Left lung (tissue), 10 donors: ENCODE measurements around the gene ZNF322. TPM values are rescaled to one million over a fixed set of nuclear protein-coding genes. Genes with fewer than 3 reads are reported as not detected.

Experiments used
- ATAC-seq: fragments of 200-7000 bp; cut with Tn5 transposase; one replicate; pipeline ENCODE4 v1.9.1; 2020; ENCODE audit warnings: moderate library complexity
- DNase-seq, 4 donors: peaks; one replicate each; pipeline ENCODE4 v3.0.0-alpha.2; 2013 to 2020
- H3K27ac ChIP-seq, 2 donors: fragments of 200-600 bp; sonication (generic) in 1 of 2; one replicate each; pipeline versions ENCODE4 v1.5.0 to v1.8.0; 2020 to 2021
- H3K27me3 ChIP-seq, 2 donors: fragments of 200-600 bp; sonication (generic) in 1 of 2; one replicate each; pipeline versions ENCODE4 v1.5.0 to v1.8.0; 2020 to 2021
- H3K36me3 ChIP-seq, 2 donors: fragments of 200-600 bp; sonication (generic) in 1 of 2; one replicate each; pipeline versions ENCODE4 v1.5.0 to v1.8.0; 2020 to 2021
- H3K4me1 ChIP-seq, 2 donors: fragments of 200-600 bp; one replicate each; pipeline ENCODE4 v1.8.0; 2021
- H3K4me3 ChIP-seq, 2 donors: fragments of 200-600 bp; sonication (generic) in 1 of 2; one replicate each; pipeline versions ENCODE4 v1.5.0 to v1.8.0; 2020 to 2021; ENCODE audit warnings: mild to moderate bottlenecking in 1 of 2
- H3K9me3 ChIP-seq, 2 donors: fragments of 200-600 bp; sonication (generic) in 1 of 2; one replicate each; pipeline versions ENCODE4 v1.5.0 to v1.8.0; 2020 to 2021
- CTCF ChIP-seq, 2 donors: fragments of 200-600 bp; sonication (generic) in 1 of 2; IDR thresholded peaks; one replicate each; pipeline versions ENCODE4 v1.5.0 to v1.8.0; 2021; ENCODE audit warnings: antibody characterized with exemption in 2 of 2
- intact Hi-C, 2 donors: fragments of 100-400 bp; cut with DNase I; formaldehyde crosslinking; loops; one replicate each; pipeline versions ENCODE4 v1.11.2 to v1.14.2; 2022
- polyA plus RNA-seq, 6 donors: library from polyadenylated mRNA; unstranded; fragments of 120-200 nt; gene quantifications; one replicate each; pipeline ENCODE4 v1.2.1, GENCODE V29; 2013; ENCODE audit not compliant: insufficient read length in 6 of 6
- total RNA-seq, 2 donors: library from RNA; stranded (reverse); fragmentation: NEBNext Ultra II Directional; extraction: Animal tissue kit (Norgen Biotek cat#: 25700); gene quantifications; one replicate each; pipeline ENCODE4 v1.2.1, GENCODE V29; 2021
- donor health status: DM: no; HTN: yes; CAD: no.
- donor health status: DM: no; HTN: no; CAD: no.

The ZNF322 gene
- total and polyA plus RNA-seq, 8 donors = 21.2 to 37.5 (median 36.1) TPM

GRCh38 chr6:26593278-26594130, 66.0 kb downstream of the ZNF322 start:
- Histone ChIP-seq H3K4me3 (no peak overlapping the region), H3K27ac (no peak overlapping the region), H3K27me3 (peaks cover 24 to 53% of the 10 kb centered on the region in 2 donors), H3K36me3 (peaks cover 0 to 6% of the 10 kb centered on the region in 2 donors), H3K4me1 (peaks cover 5 to 30% of the 10 kb centered on the region in 2 donors), H3K9me3 (no peaks in the 10 kb centered on the region)
- ATAC-seq = no peak
- intact Hi-C loops = loop anchor here in 1 of 2 donors (10.0 kb wide), 1 partner anchor 259 kb away; no protein-coding TSS in a partner anchor
- DNase-seq = no peak
- TF ChIP-seq CTCF (IDR thresholded peaks at IDR 0.05) = no peak

GRCh38 chr6:26592649-26593048, 66.9 kb downstream of the ZNF322 start:
- no peak for ATAC-seq
- H3K4me1 ChIP-seq = peaks cover 2 to 23% of the 10 kb centered on the region in 2 donors
- intact Hi-C loops = loop anchor here in 1 of 2 donors (10.0 kb wide), 1 partner anchor 258 kb away; no protein-coding TSS in a partner anchor
- H3K9me3 ChIP-seq = no peaks in the 10 kb centered on the region
- no peaks in the 10 kb centered on the region for H3K36me3 ChIP-seq
- no peak for TF ChIP-seq CTCF (IDR thresholded peaks at IDR 0.05)
- DNase-seq = no peak
- H3K4me3 ChIP-seq = no peak overlapping the region
- no peak overlapping the region for H3K27ac ChIP-seq
- peaks cover 24 to 53% of the 10 kb centered on the region in 2 donors for H3K27me3 ChIP-seq

GRCh38 chr6:26588965-26589364, 70.6 kb downstream of the ZNF322 start:
- H3K9me3 ChIP-seq = no peaks in the 10 kb centered on the region
- no peaks in the 10 kb centered on the region for H3K4me1 ChIP-seq
- H3K27me3 ChIP-seq = peaks cover 24 to 73% of the 10 kb centered on the region in 2 donors
- no peak for TF ChIP-seq CTCF (IDR thresholded peaks at IDR 0.05)
- no peak overlapping the region for H3K4me3 ChIP-seq
- ATAC-seq (no peak), DNase-seq (no peak)
- no peak overlapping the region for H3K27ac ChIP-seq
- H3K36me3 ChIP-seq = no peaks in the 10 kb centered on the region
- intact Hi-C loops = no loop called here

Other genes starting within 250 kb of the ZNF322 start
- 10 to 100 TPM; 41.1 to 54.7 TPM for gene BTN3A3, start 219.2 kb downstream of the ZNF322 start, total RNA-seq
- 10 to 100 TPM; 38.1 to 54.2 (median 42.1) TPM for gene BTN3A3, start 219.2 kb downstream of the ZNF322 start, polyA plus RNA-seq
- gene BTN2A1, start 201.8 kb downstream of the ZNF322 start, total RNA-seq = 10 to 100 TPM; 17.5 to 34.7 TPM
- 10 to 100 TPM; 39.1 to 48.6 (median 43.7) TPM for gene BTN2A1, start 201.8 kb downstream of the ZNF322 start, polyA plus RNA-seq
- not detected for gene BTN1A1, start 159.4 kb downstream of the ZNF322 start, total RNA-seq
- under 1 TPM; 0.15 to 0.32 (median 0.23) TPM for gene BTN1A1, start 159.4 kb downstream of the ZNF322 start, polyA plus RNA-seq
- gene HMGN4, start 121.4 kb downstream of the ZNF322 start, total RNA-seq = 10 to 100 TPM; 41.2 to 47.2 TPM
- gene HMGN4, start 121.4 kb downstream of the ZNF322 start, polyA plus RNA-seq = 10 to 100 TPM; 73.2 to 83.1 (median 78.8) TPM
- gene ABT1, start 62.8 kb downstream of the ZNF322 start, total RNA-seq = 10 to 100 TPM in 1 of 2 donors, 1 to 10 TPM in 1; 9.8 to 13.5 TPM
- gene ABT1, start 62.8 kb downstream of the ZNF322 start, polyA plus RNA-seq = 10 to 100 TPM; 14.1 to 16.9 (median 15.3) TPM